Measurements from ENCODE around the gene ZNF76. TPM values are rescaled to one million over a fixed set of nuclear protein-coding genes. Genes with fewer than 3 reads are reported as not detected.

Gene ZNF76
- total and polyA plus RNA-seq, 2 of the 13 experiments (the other 11 are each of a cell fraction or from before 2014, with no cell fraction given) = 13.2 to 26.4 TPM

DNA sequence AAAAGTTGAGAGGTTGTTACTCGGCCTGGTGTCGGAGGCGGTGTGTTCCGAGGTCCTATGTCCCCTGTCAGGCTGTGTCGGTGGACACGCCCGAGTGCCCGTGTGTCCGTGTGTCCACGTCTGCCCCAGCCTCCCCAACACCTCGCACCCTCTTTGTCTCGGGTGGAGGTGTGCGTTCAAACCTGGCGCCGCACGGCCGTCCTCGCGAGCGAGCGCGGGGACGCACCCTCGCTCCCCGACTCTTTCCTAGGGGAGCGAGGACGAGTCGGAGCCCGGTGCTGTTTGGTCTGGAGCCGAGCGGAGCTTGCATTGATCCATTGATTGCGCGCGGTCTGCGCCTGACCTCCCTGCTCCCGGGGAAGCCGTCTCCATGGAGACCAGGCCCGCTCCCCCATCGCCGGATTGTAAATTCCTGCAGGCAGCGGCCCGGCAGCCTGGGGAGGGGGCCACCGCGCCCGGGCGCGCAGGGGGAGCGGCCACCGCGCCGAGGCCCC, 46.2 kb upstream of the ZNF76 start:
- DNase-seq (ENCODE audit: low spot score) = no peak
- Histone ChIP-seq H3K79me2 (ENCODE audit: insufficient read depth, low read length) (no peaks in the 10 kb centered on the region), H3K9me3 (ENCODE audit: low read length) (no peaks in the 10 kb centered on the region), H3K4me3 (replicated peaks in 1 of 3; ENCODE audit: insufficient read depth in 1 of 3, low read depth in 2 of 3, low read length in 3 of 3) (peak overlapping the region; percentile 48 to 71 (median 49); a peak in 5 of 6 replicates), H3K4me2 (ENCODE audit: low read depth, low read length) (peak overlapping the region; percentile 76), H4K20me1 (ENCODE audit: insufficient read depth, low read length) (no peaks in the 10 kb centered on the region), H3K9ac (ENCODE audit: insufficient read depth, low read depth, low read length) (no peak overlapping the region), H3K27ac (ENCODE audit: extremely low read length, insufficient read depth, low read length) (no peak overlapping the region), H2AFZ (ENCODE audit: low read length) (no peak overlapping the region), H3K27me3 (ENCODE audit: control insufficient read depth in 1 of 2, insufficient read depth in 2 of 2, low read length in 2 of 2) (peaks cover 17 to 72% of the 10 kb centered on the region in 2 experiments; a peak in 4 of 5 replicates), H3K36me3 (replicated peaks in 1 of 2; ENCODE audit: control insufficient read depth in 1 of 2, insufficient read depth in 2 of 2, low read length in 2 of 2) (no peaks in the 10 kb centered on the region), H3K4me1 (ENCODE audit: insufficient read depth, low read length) (0 out of 2 replicates have a peak, but pooled peaks cover 13% of the 10 kb centered on the region)
- ChIA-PET POLR2A (no interaction called here), CTCF (ENCODE audit: low intra/inter-chr PET ratio, low total read pairs) (no interaction called here)
- in situ Hi-C loops (cut with HindIII; ENCODE audit: extremely low pct_ligation_motif_present, low pct_unique_long_range_greater_than_20kb) (no loop called here), intact Hi-C loops (cut with micrococcal nuclease; ENCODE audit: unreplicated experiment) (no loop called here)
- no TSS peak for BruUV-seq (replicated peaks)
- no peak for FAIRE-seq
- ATAC-seq = peak; percentile 60
- 19% methylated on average over 44 of the region's 51 CpGs for WGBS (ENCODE audit: low lambda C conversion rate)
- TF ChIP-seq, protein P1, sequence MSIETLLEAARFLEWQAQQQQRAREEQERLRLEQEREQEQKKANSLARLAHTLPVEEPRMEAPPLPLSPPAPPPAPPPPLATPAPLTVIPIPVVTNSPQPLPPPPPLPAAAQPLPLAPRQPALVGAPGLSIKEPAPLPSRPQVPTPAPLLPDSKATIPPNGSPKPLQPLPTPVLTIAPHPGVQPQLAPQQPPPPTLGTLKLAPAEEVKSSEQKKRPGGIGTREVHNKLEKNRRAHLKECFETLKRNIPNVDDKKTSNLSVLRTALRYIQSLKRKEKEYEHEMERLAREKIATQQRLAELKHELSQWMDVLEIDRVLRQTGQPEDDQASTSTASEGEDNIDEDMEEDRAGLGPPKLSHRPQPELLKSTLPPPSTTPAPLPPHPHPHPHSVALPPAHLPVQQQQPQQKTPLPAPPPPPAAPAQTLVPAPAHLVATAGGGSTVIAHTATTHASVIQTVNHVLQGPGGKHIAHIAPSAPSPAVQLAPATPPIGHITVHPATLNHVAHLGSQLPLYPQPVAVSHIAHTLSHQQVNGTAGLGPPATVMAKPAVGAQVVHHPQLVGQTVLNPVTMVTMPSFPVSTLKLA (IDR thresholded peaks at IDR 0.05) = no peak
- TF ChIP-seq ZFY (CRISPR knock-in tag; IDR thresholded peaks at IDR 0.05) (no peak), ZNF337 (CRISPR knock-in tag; IDR thresholded peaks at IDR 0.05; ENCODE audit: borderline replicate concordance, low read depth) (no peak), KAT2B (IDR thresholded peaks at IDR 0.05; ENCODE audit: borderline replicate concordance, low read depth, low read length) (peak; percentile 69; the same call in 1 of the 2 replicates), TEAD3 (CRISPR knock-in tag; optimal IDR thresholded peaks at IDR 0.05; ENCODE audit: borderline replicate concordance) (no peak), ESRRA (CRISPR knock-in tag; IDR thresholded peaks at IDR 0.05; ENCODE audit: low read depth) (no peak), ZXDC (CRISPR knock-in tag; IDR thresholded peaks at IDR 0.05) (0 out of 2 replicates have a peak, but pooled peaks have one; percentile 27), SAP130 (CRISPR knock-in tag; IDR thresholded peaks at IDR 0.05; ENCODE audit: low read depth) (0 out of 2 replicates have a peak, but pooled peaks have one; percentile 11), AGO2 (optimal IDR thresholded peaks at IDR 0.05; ENCODE audit: low read depth, low read length) (peak; percentile 16), ZNF333 (CRISPR knock-in tag; IDR thresholded peaks at IDR 0.05; ENCODE audit: borderline replicate concordance) (0 out of 2 replicates have a peak, but pooled peaks have one; percentile 13), KDM5B (CRISPR knock-in tag; IDR thresholded peaks at IDR 0.05; ENCODE audit: borderline replicate concordance) (peak; percentile 14; the same call in 1 of the 2 replicates), ZKSCAN5 (CRISPR knock-in tag; IDR thresholded peaks at IDR 0.05) (no peak), RFX3 (CRISPR knock-in tag; IDR thresholded peaks at IDR 0.05) (peak; percentile 44; the same call in 1 of the 2 replicates), TBL1XR1 (IDR thresholded peaks at IDR 0.05; ENCODE audit: borderline replicate concordance, low read length, partially characterized antibody) (no peak)
- TF ChIP-seq, protein P2, sequence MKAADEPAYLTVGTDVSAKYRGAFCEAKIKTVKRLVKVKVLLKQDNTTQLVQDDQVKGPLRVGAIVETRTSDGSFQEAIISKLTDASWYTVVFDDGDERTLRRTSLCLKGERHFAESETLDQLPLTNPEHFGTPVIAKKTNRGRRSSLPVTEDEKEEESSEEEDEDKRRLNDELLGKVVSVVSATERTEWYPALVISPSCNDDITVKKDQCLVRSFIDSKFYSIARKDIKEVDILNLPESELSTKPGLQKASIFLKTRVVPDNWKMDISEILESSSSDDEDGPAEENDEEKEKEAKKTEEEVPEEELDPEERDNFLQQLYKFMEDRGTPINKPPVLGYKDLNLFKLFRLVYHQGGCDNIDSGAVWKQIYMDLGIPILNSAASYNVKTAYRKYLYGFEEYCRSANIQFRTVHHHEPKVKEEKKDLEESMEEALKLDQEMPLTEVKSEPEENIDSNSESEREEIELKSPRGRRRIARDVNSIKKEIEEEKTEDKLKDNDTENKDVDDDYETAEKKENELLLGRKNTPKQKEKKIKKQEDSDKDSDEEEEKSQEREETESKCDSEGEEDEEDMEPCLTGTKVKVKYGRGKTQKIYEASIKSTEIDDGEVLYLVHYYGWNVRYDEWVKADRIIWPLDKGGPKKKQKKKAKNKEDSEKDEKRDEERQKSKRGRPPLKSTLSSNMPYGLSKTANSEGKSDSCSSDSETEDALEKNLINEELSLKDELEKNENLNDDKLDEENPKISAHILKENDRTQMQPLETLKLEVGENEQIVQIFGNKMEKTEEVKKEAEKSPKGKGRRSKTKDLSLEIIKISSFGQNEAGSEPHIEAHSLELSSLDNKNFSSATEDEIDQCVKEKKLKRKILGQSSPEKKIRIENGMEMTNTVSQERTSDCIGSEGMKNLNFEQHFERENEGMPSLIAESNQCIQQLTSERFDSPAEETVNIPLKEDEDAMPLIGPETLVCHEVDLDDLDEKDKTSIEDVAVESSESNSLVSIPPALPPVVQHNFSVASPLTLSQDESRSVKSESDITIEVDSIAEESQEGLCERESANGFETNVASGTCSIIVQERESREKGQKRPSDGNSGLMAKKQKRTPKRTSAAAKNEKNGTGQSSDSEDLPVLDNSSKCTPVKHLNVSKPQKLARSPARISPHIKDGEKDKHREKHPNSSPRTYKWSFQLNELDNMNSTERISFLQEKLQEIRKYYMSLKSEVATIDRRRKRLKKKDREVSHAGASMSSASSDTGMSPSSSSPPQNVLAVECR (CRISPR knock-in tag; IDR thresholded peaks at IDR 0.05; ENCODE audit: borderline replicate concordance) = peak; percentile 35; the same call in 1 of the 2 replicates
